Activated CD4-positive, alpha-beta T cell treated with anti-CD3 and anti-CD28 coated beads, Interleukin-2, amount 50 U/mL, for 48 hours (primary cell): Measurements from ENCODE around the gene TRAP1.
A peak's percentile ranks its signal among the peaks of the same experiment; 100 is the strongest.

ENCODE experiments used
- DNase-seq, 2 experiments: peaks; one replicate each; pipeline ENCODE4 v3.0.0-alpha.2; 2020

TRAP1 gene

GRCh38 chr16:3645504-3646347 is 71.6 kb downstream of the TRAP1 start:
- DNase-seq: no peak

- no peak for DNase-seq
These were observed 72.2 kb downstream of the TRAP1 start for GRCh38 chr16:3645108-3645503.

GRCh38 chr16:3643095-3643730 is 74.1 kb downstream of the TRAP1 start:
- no peak for DNase-seq

GRCh38 chr16:3642397-3643094 is 74.8 kb downstream of the TRAP1 start:
- no peak for DNase-seq

- no peak for DNase-seq
These were observed 75.4 kb downstream of the TRAP1 start for GRCh38 chr16:3641801-3642396.

- no peak for DNase-seq
These were observed 76.5 kb downstream of the TRAP1 start for GRCh38 chr16:3640632-3641501.

GRCh38 chr16:3640207-3640606 is 77.1 kb downstream of the TRAP1 start:
- DNase-seq: no peak

- no peak for DNase-seq
These were observed 78.2 kb downstream of the TRAP1 start for GRCh38 chr16:3638916-3639644.

- DNase-seq: peak; percentile 31 to 36
These were observed 79.9 kb downstream of the TRAP1 start for GRCh38 chr16:3637371-3637923.

GRCh38 chr16:3625911-3626732 is 91.2 kb downstream of the TRAP1 start:
- no peak for DNase-seq

- DNase-seq: no peak
These were observed 92.0 kb downstream of the TRAP1 start for GRCh38 chr16:3625331-3625730.

- no peak for DNase-seq
These were observed 93.7 kb downstream of the TRAP1 start for GRCh38 chr16:3623642-3624041.

- DNase-seq: no peak
These were observed 98.6 kb downstream of the TRAP1 start for GRCh38 chr16:3618769-3619141.

GRCh38 chr16:3612510-3613466 is 104.5 kb downstream of the TRAP1 start:
- DNase-seq: no peak

- peak; percentile 84 to 89 for DNase-seq
These were observed 106.0 kb downstream of the TRAP1 start, which contains the start of gene SLX4 for GRCh38 chr16:3611146-3611975. Gene SLX4 (minus strand): TSS chr16:3611606. CDS start chr16:3608964, 2,642 bp downstream.

GRCh38 chr16:3610698-3611145 is 106.6 kb downstream of the TRAP1 start:
- no peak for DNase-seq

GRCh38 chr16:3609895-3610697 is 107.2 kb downstream of the TRAP1 start:
- no peak for DNase-seq
